Neural crest cell (in vitro differentiated cells): ENCODE measurements around the gene LATS1. TPM values are rescaled to one million over a fixed set of nuclear protein-coding genes. Genes with fewer than 3 reads are reported as not detected.

ENCODE experiments used
- DNase-seq: peaks from one replicate; pipeline ENCODE4 v3.0.0; 2021; ENCODE audit warnings: low read depth, mixed read lengths, low spot score
- H3K27ac Mint-ChIP-seq: one replicate; pipeline ENCODE4 v1.8.0; 2021; ENCODE audit warnings: mild to moderate bottlenecking, mixed read lengths; ENCODE audit not compliant: unreplicated experiment
- H3K27me3 Mint-ChIP-seq: 2 replicates; pipeline ENCODE4 v1.8.0; 2021; ENCODE audit warnings: low read depth, mild to moderate bottlenecking, mixed read lengths
- H3K36me3 Mint-ChIP-seq: 2 replicates; pipeline ENCODE4 v1.8.0; 2021; ENCODE audit warnings: low read depth, mild to moderate bottlenecking, mixed read lengths
- H3K4me1 Mint-ChIP-seq: 2 replicates; pipeline ENCODE4 v1.8.0; 2021; ENCODE audit warnings: mixed read lengths
- H3K4me3 Mint-ChIP-seq: one replicate; pipeline ENCODE4 v1.8.0; 2021; ENCODE audit warnings: mild to moderate bottlenecking, mixed read lengths
- H3K9me3 Mint-ChIP-seq: 2 replicates; pipeline ENCODE4 v1.8.0; 2021; ENCODE audit warnings: mixed read lengths
- total RNA-seq: library from RNA; stranded (reverse); gene quantifications from 2 replicates; pipeline ENCODE4 v1.2.1, GENCODE V29; 2021
- TF ChIP-seq, protein P1 (sequence below): fragments of 200-600 bp; sonication (generic); conservative IDR thresholded peaks from 2 replicates; pipeline ENCODE4 v1.5.0; 2021; ENCODE audit warnings: antibody characterized with exemption, mild to moderate bottlenecking

Gene LATS1
- total RNA-seq, 1 donor from 2014 or later = 27.4 TPM

DNA sequence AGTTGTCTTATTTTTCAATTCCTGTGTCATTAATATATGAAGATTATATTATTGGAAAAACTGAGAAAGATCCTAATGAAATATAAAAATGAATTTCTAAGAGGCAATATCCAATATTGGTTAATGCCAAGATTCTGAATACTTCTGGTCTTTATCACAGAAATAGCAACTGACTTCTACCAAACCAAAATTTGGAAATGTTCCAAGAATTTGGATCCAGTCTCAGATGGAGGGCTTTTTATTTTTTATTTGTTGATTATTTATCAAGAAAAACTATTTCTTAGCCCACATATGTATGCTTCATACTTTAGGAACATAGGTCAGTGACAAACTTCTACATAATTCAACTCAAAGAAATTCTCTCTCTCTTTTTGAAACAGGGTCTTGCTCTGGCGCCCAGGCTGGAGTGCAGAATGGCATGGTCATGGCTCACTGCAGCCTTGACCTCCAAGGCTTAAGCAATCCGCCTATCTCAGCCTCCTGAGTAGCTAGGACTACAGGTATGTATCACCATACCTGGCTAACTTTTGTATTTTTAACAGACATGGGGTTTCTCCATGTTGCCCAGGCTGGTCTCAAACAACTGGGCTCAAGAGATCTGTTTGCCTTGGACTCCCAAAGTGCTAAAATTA, 15.3 kb upstream of the LATS1 start:
- Mint-ChIP-seq H3K4me3 (no peak overlapping the region), H3K4me1 (no peaks in the 10 kb centered on the region), H3K27me3 (no peaks in the 10 kb centered on the region), H3K27ac (no peak overlapping the region), H3K9me3 (no peaks in the 10 kb centered on the region), H3K36me3 (peaks cover 4% of the 10 kb centered on the region)
- TF ChIP-seq, protein P1, sequence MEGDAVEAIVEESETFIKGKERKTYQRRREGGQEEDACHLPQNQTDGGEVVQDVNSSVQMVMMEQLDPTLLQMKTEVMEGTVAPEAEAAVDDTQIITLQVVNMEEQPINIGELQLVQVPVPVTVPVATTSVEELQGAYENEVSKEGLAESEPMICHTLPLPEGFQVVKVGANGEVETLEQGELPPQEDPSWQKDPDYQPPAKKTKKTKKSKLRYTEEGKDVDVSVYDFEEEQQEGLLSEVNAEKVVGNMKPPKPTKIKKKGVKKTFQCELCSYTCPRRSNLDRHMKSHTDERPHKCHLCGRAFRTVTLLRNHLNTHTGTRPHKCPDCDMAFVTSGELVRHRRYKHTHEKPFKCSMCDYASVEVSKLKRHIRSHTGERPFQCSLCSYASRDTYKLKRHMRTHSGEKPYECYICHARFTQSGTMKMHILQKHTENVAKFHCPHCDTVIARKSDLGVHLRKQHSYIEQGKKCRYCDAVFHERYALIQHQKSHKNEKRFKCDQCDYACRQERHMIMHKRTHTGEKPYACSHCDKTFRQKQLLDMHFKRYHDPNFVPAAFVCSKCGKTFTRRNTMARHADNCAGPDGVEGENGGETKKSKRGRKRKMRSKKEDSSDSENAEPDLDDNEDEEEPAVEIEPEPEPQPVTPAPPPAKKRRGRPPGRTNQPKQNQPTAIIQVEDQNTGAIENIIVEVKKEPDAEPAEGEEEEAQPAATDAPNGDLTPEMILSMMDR = no peak
- no peak for DNase-seq

GRCh38 chr6:149729824-149730223, 11.9 kb upstream of the LATS1 start:
- H3K27ac Mint-ChIP-seq = no peak overlapping the region
- H3K4me3 Mint-ChIP-seq = no peak overlapping the region
- no peaks in the 10 kb centered on the region for H3K4me1 Mint-ChIP-seq
- H3K9me3 Mint-ChIP-seq = no peaks in the 10 kb centered on the region
- DNase-seq = no peak
- H3K36me3 Mint-ChIP-seq = no peaks in the 10 kb centered on the region
- TF ChIP-seq, protein P1 = no peak
- no peaks in the 10 kb centered on the region for H3K27me3 Mint-ChIP-seq

DNA sequence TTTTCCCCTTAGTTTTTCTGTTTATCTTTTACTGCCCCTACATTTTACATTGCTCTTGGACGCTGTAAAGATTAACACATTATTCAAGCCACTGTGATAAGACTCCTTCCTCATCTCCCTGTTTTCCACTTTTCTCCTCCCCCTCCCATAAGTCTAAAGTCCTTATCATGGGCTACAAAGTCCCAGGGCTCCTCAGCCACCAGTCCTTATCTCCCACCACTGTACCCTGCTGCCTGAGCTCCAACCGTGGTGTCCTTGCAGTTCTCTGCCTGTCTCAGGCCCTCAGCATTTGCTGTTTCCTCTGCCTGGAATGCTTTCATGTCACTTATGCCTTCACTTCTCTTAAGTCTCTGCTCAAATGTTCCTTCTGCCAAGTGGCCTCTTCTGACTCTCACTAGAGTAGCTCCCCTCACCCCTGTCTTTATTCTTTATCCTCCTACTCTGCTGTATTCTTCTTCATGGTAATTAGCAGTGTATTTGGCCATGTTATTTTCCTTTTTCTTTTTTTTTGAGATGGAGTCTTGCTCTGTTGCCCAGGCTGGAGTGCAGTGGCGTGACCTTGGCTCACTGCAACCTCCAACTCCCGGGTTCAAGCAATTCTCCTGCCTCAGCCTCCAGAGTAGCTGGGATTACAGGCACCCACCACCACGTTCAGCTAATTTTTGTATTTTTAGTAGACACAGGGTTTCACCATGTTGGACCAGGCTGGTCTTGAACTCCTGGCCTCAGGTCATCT, 10.8 kb upstream of the LATS1 start:
- H3K27me3 Mint-ChIP-seq = no peaks in the 10 kb centered on the region
- H3K27ac Mint-ChIP-seq = no peak overlapping the region
- DNase-seq = no peak
- no peaks in the 10 kb centered on the region for H3K9me3 Mint-ChIP-seq
- TF ChIP-seq, protein P1 = no peak
- H3K36me3 Mint-ChIP-seq = peaks cover 3% of the 10 kb centered on the region
- peaks cover 5% of the 10 kb centered on the region for H3K4me1 Mint-ChIP-seq
- no peak overlapping the region for H3K4me3 Mint-ChIP-seq

DNA sequence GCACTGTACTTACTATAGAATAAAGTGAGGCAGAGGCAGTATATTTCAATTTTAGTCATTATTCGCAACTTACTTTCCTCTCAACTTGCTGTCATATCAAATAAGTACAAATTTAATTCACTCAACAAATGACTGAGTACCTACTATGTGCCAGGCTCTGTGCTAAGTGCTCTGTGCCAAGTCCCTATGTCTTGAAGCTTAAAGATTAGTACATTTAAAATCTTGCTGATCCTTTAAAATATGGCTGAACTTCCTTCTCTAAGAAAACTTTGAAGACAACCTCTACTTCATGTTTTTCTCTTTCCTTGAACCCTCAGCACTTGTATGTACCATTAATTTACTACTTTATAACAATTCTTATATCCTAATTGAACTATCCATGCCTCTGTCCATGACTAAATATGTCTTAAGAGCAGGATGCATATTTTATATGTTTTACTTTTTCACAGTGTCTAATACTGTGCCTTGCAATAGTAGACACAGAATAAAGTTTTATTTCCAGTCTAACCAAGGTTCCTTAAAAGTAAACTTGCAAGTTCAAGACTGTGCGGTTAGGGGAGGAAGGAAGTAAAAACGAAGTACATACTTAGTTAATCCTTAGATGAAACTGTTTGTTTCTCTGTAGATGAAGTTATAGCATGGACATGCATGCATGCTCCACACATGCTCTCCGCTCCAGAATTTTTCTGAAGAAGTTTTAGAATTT, 10.0 kb upstream of the LATS1 start:
- TF ChIP-seq, protein P1 = no peak
- no peak for DNase-seq
- Mint-ChIP-seq H3K4me1 (peaks cover 5% of the 10 kb centered on the region), H3K27me3 (no peaks in the 10 kb centered on the region), H3K9me3 (no peaks in the 10 kb centered on the region), H3K27ac (no peak overlapping the region), H3K4me3 (no peak overlapping the region), H3K36me3 (peaks cover 3% of the 10 kb centered on the region)

GRCh38 chr6:149725785-149726184, 7.9 kb upstream of the LATS1 start:
- no peaks in the 10 kb centered on the region for H3K27me3 Mint-ChIP-seq
- H3K4me3 Mint-ChIP-seq = no peak overlapping the region
- no peaks in the 10 kb centered on the region for H3K9me3 Mint-ChIP-seq
- TF ChIP-seq, protein P1 = no peak
- no peak for DNase-seq
- peaks cover 5% of the 10 kb centered on the region for H3K4me1 Mint-ChIP-seq
- H3K27ac Mint-ChIP-seq = no peak overlapping the region
- peaks cover 3% of the 10 kb centered on the region for H3K36me3 Mint-ChIP-seq
